ENCODE results near the gene ZNF407.

ZNF407 gene

GRCh38 chr18:74645679-74646078, 48.0 kb downstream of the ZNF407 start:
- H3K27ac ChIP-seq (replicated peaks) = no peak overlapping the region

GRCh38 chr18:74651327-74652128, 53.9 kb downstream of the ZNF407 start:
- Histone ChIP-seq H3K4me3 (replicated peaks; ENCODE audit: insufficient read depth, low read length) (no peak overlapping the region), H3K27ac (replicated peaks) (no peak overlapping the region), H3K27me3 (ENCODE audit: insufficient read depth, poor library complexity, severe bottlenecking) (no peaks in the 10 kb centered on the region)
- TF ChIP-seq REST (IDR thresholded peaks at IDR 0.05; ENCODE audit: insufficient replicate concordance, low read depth) (no peak), SPI1 (IDR thresholded peaks at IDR 0.05; ENCODE audit: borderline replicate concordance, low read depth) (no peak), GABPA (IDR thresholded peaks at IDR 0.05; ENCODE audit: low read depth) (no peak), POLR2AphosphoS5 (IDR thresholded peaks at IDR 0.05; ENCODE audit: low read depth) (no peak), CTCF (IDR thresholded peaks at IDR 0.05; ENCODE audit: insufficient read depth, low read length) (no peak)
- DNase-seq (ENCODE audit: low read depth in 1 of 2, low spot score in 1 of 2) = no peak

More at GRCh38 chr18:74645679-74646078, 48.0 kb downstream of the ZNF407 start:
- Histone ChIP-seq H3K27me3 (ENCODE audit: insufficient read depth, poor library complexity, severe bottlenecking) (no peaks in the 10 kb centered on the region), H3K4me3 (replicated peaks; ENCODE audit: insufficient read depth, low read length) (no peak overlapping the region)
- TF ChIP-seq GABPA (IDR thresholded peaks at IDR 0.05; ENCODE audit: low read depth) = no peak
- TF ChIP-seq POLR2AphosphoS5 (IDR thresholded peaks at IDR 0.05; ENCODE audit: low read depth) = no peak
- TF ChIP-seq REST (IDR thresholded peaks at IDR 0.05; ENCODE audit: insufficient replicate concordance, low read depth) = no peak
- no peak for TF ChIP-seq CTCF (IDR thresholded peaks at IDR 0.05; ENCODE audit: insufficient read depth, low read length)
- TF ChIP-seq SPI1 (IDR thresholded peaks at IDR 0.05; ENCODE audit: borderline replicate concordance, low read depth) = no peak
- no peak for DNase-seq (ENCODE audit: low read depth in 1 of 2, low spot score in 1 of 2)

GRCh38 chr18:74652392-74652988, 54.8 kb downstream of the ZNF407 start:
- no peak for DNase-seq (ENCODE audit: low read depth in 1 of 2, low spot score in 1 of 2)
- no peaks in the 10 kb centered on the region for H3K27me3 ChIP-seq (ENCODE audit: insufficient read depth, poor library complexity, severe bottlenecking)
- H3K4me3 ChIP-seq (replicated peaks; ENCODE audit: insufficient read depth, low read length) = no peak overlapping the region
- TF ChIP-seq POLR2AphosphoS5 (IDR thresholded peaks at IDR 0.05; ENCODE audit: low read depth) (no peak), SPI1 (IDR thresholded peaks at IDR 0.05; ENCODE audit: borderline replicate concordance, low read depth) (no peak), CTCF (IDR thresholded peaks at IDR 0.05; ENCODE audit: insufficient read depth, low read length) (peak; percentile 34), GABPA (IDR thresholded peaks at IDR 0.05; ENCODE audit: low read depth) (no peak), REST (IDR thresholded peaks at IDR 0.05; ENCODE audit: insufficient replicate concordance, low read depth) (no peak)
- no peak overlapping the region for H3K27ac ChIP-seq (replicated peaks)
